ENCODE data around the gene TNFRSF14.
A peak's percentile ranks its signal among the peaks of the same experiment; 100 is the strongest.
"Not testable (repeated sequence)": the region's sequence is repeated elsewhere in the genome, so short reads cannot be mapped to it uniquely, and the experiment has no call there.

The TNFRSF14 gene

GRCh38 chr1:2538872-2539271, 17.3 kb upstream of the TNFRSF14 start:
- DNase-seq (ENCODE audit: low read depth): no peak

GRCh38 chr1:2539312-2539907, 16.8 kb upstream of the TNFRSF14 start:
- no peak for DNase-seq (ENCODE audit: low read depth)

GRCh38 chr1:2540816-2541492, 15.2 kb upstream of the TNFRSF14 start:
- DNase-seq (ENCODE audit: low read depth): no peak

GRCh38 chr1:2541619-2542245, 14.4 kb upstream of the TNFRSF14 start:
- DNase-seq (ENCODE audit: low read depth): no peak

- no peak for DNase-seq (ENCODE audit: low read depth)
Observed at GRCh38 chr1:2542246-2542915, 13.8 kb upstream of the TNFRSF14 start.

- DNase-seq (ENCODE audit: low read depth): no peak
Observed at GRCh38 chr1:2543543-2544092, 12.6 kb upstream of the TNFRSF14 start.

- no peak for DNase-seq (ENCODE audit: low read depth)
Observed at GRCh38 chr1:2544093-2544874, 11.9 kb upstream of the TNFRSF14 start.

- no peak for DNase-seq (ENCODE audit: low read depth)
Observed at GRCh38 chr1:2544875-2545640, 11.1 kb upstream of the TNFRSF14 start.

GRCh38 chr1:2545754-2546514, 10.2 kb upstream of the TNFRSF14 start:
- DNase-seq (ENCODE audit: low read depth): peak; percentile 84

- peak; percentile 75 for DNase-seq (ENCODE audit: low read depth)
Observed at GRCh38 chr1:2546515-2547209, 9.5 kb upstream of the TNFRSF14 start.

- no peak for DNase-seq (ENCODE audit: low read depth)
Observed at GRCh38 chr1:2547210-2548067, 8.7 kb upstream of the TNFRSF14 start.

- peak; percentile 81 for DNase-seq (ENCODE audit: low read depth)
Observed at GRCh38 chr1:2548068-2548589, 8.0 kb upstream of the TNFRSF14 start.

GRCh38 chr1:2549367-2550029, 6.7 kb upstream of the TNFRSF14 start:
- not testable (repeated sequence) for DNase-seq (ENCODE audit: low read depth)

GRCh38 chr1:2550309-2550861, 5.8 kb upstream of the TNFRSF14 start:
- not testable (repeated sequence) for DNase-seq (ENCODE audit: low read depth)

GRCh38 chr1:2551544-2551943, 4.6 kb upstream of the TNFRSF14 start:
- not testable (repeated sequence) for DNase-seq (ENCODE audit: low read depth)

GRCh38 chr1:2552189-2552588, 4.0 kb upstream of the TNFRSF14 start:
- no peak for DNase-seq (ENCODE audit: low read depth)

GRCh38 chr1:2553076-2553475, 3.1 kb upstream of the TNFRSF14 start:
- not testable (repeated sequence) for DNase-seq (ENCODE audit: low read depth)
